HepG2 (cell line): ENCODE measurements around the gene FGF14. TPM values are rescaled to one million over a fixed set of nuclear protein-coding genes. Genes with fewer than 3 reads are reported as not detected.

Source experiments
- ATAC-seq: fragments of 200-7000 bp; cut with Tn5 transposase; 3 replicates; pipeline ENCODE4 v1.9.1; 2020; ENCODE audit warnings: mild to moderate bottlenecking, moderate library complexity
- BruUV-seq: library from RNA; stranded (reverse); fragments of 400-500 nt; replicated peaks from 2 replicates; lab custom pipeline; 2021; lab: Mats Ljungman, UMichigan
- CTCF ChIA-PET: fragments of 300-600 bp; formaldehyde crosslinking; extraction: SDS; loops from one replicate; lab custom pipeline; 2021; ENCODE audit warnings: low total read pairs, inconsistent platforms, low intra/inter-chr PET ratio; lab: Yijun Ruan, JAX
- POLR2A ChIA-PET: fragments of 350-600 bp; sonication (Branson Sonifier 250); formaldehyde crosslinking; loops from one replicate; lab custom pipeline; 2020; ENCODE audit warnings: antibody characterized with exemption, inconsistent platforms; lab: Yijun Ruan, JAX
- DNase-seq: peaks from one replicate; pipeline ENCODE4 v3.0.0-alpha.2; 2015; ENCODE audit warnings: low spot score
- FAIRE-seq: peaks from 3 replicates; lab custom pipeline; 2011; peaks lifted over from hg19 to GRCh38; lab: Jason Lieb, UNC
- H2AFZ ChIP-seq: one replicate; pipeline ENCODE4 v1.6.1; 2011; ENCODE audit warnings: low read length, inconsistent platforms
- H3K27ac ChIP-seq: fragments of 300-600 bp; 3 replicates; pipeline ENCODE4 v1.8.0; 2011; ENCODE audit warnings: mixed run types, mild to moderate bottlenecking, mixed read lengths, low read length, inconsistent platforms; ENCODE audit not compliant: insufficient read depth; ENCODE audit errors: extremely low read length
- H3K27me3 ChIP-seq, 2 experiments: fragments of 200-600 bp in 1 of 2; 2 replicates in 1 of 2; 3 replicates in 1 of 2; pipeline versions ENCODE4 v1.6.0 to v1.8.0; 2011; ENCODE audit warnings: low read length in 2 of 2, mild to moderate bottlenecking in 2 of 2, moderate library complexity in 2 of 2, inconsistent platforms in 1 of 2; ENCODE audit not compliant: insufficient read depth in 2 of 2, control insufficient read depth in 1 of 2
- H3K36me3 ChIP-seq, 2 experiments: fragments of 200-600 bp in 1 of 2; replicated peaks in 1 of 2; 2 replicates in 1 of 2; 3 replicates in 1 of 2; pipeline versions ENCODE4 v1.5.1 to v1.8.0; 2011; ENCODE audit warnings: low read length in 2 of 2, inconsistent platforms in 1 of 2; ENCODE audit not compliant: insufficient read depth in 2 of 2, control insufficient read depth in 1 of 2
- H3K4me1 ChIP-seq: 2 replicates; pipeline ENCODE4 v1.5.1; 2012; ENCODE audit warnings: low read length, inconsistent platforms; ENCODE audit not compliant: insufficient read depth
- H3K4me2 ChIP-seq: 2 replicates; pipeline ENCODE4 v1.6.0; 2011; ENCODE audit warnings: low read depth, low read length, inconsistent platforms
- H3K4me3 ChIP-seq, 3 experiments: fragments of 200-600 bp in 1 of 3; sonication (generic), shearing (Covaris generic) in 1 of 3; replicated peaks in 1 of 3; 2 replicates each; pipeline ENCODE4 v1.5.1; 2011 to 2016; ENCODE audit warnings: low read length in 3 of 3, inconsistent platforms in 2 of 3, low read depth in 2 of 3, mild to moderate bottlenecking in 2 of 3, control low read depth in 1 of 3, mixed read lengths in 1 of 3; ENCODE audit not compliant: insufficient read depth in 1 of 3
- H3K79me2 ChIP-seq: one replicate; pipeline ENCODE4 v1.6.1; 2011; ENCODE audit warnings: low read length, inconsistent platforms; ENCODE audit not compliant: insufficient read depth
- H3K9ac ChIP-seq: 2 replicates; pipeline ENCODE4 v1.6.0; 2011; ENCODE audit warnings: mild to moderate bottlenecking, low read depth, low read length, inconsistent platforms; ENCODE audit not compliant: insufficient read depth
- H3K9me3 ChIP-seq: 2 replicates; pipeline ENCODE4 v1.5.1; 2012; ENCODE audit warnings: mild to moderate bottlenecking, low read length
- H4K20me1 ChIP-seq: 2 replicates; pipeline ENCODE4 v1.6.0; 2011; ENCODE audit warnings: inconsistent platforms, mild to moderate bottlenecking, low read length, moderate library complexity; ENCODE audit not compliant: insufficient read depth
- ELF1 ChIP-seq: sonication (generic); formaldehyde crosslinking; IDR thresholded peaks from 2 replicates; pipeline ENCODE4 v1.4.0; 2020; ENCODE audit warnings: missing genetic modification reagents
- HHEX ChIP-seq: IDR thresholded peaks from 2 replicates; pipeline ENCODE4 v1.6.1; 2016; ENCODE audit warnings: control low read depth
- HNF4G ChIP-seq, 2 experiments: sonication (generic) in 1 of 2; formaldehyde crosslinking in 1 of 2; IDR thresholded peaks; 2 replicates each; pipeline versions ENCODE4 v1.4.0 to v1.6.1; 2011 to 2020; ENCODE audit warnings: borderline replicate concordance in 2 of 2, low read depth in 2 of 2, mild to moderate bottlenecking in 2 of 2, low read length in 1 of 2, missing genetic modification reagents in 1 of 2, moderate library complexity in 1 of 2
- MIER2 ChIP-seq: IDR thresholded peaks from 2 replicates; pipeline ENCODE4 v1.6.1; 2016; ENCODE audit warnings: missing biosample characterization, missing genetic modification reagents
- REL ChIP-seq: sonication (generic); formaldehyde crosslinking; conservative IDR thresholded peaks from 2 replicates; pipeline ENCODE4 v1.8.0; 2022; ENCODE audit warnings: mild to moderate bottlenecking, missing genetic modification reagents, moderate library complexity
- SNAPC2 ChIP-seq: sonication (generic); formaldehyde crosslinking; IDR thresholded peaks from 2 replicates; pipeline ENCODE4 v1.8.1; 2022; ENCODE audit warnings: mild to moderate bottlenecking, missing genetic modification reagents
- ZBTB3 ChIP-seq: sonication (generic); formaldehyde crosslinking; IDR thresholded peaks from 2 replicates; pipeline ENCODE4 v1.4.0; 2020; ENCODE audit warnings: low read depth, mild to moderate bottlenecking, moderate library complexity, missing genetic modification reagents, borderline replicate concordance
- ZBTB42 ChIP-seq: sonication (generic); formaldehyde crosslinking; IDR thresholded peaks from 2 replicates; pipeline ENCODE4 v1.5.0; 2020; ENCODE audit warnings: mild to moderate bottlenecking, missing genetic modification reagents
- ZFP41 ChIP-seq: sonication (generic); formaldehyde crosslinking; IDR thresholded peaks from 2 replicates; pipeline ENCODE4 v1.4.0; 2020; ENCODE audit warnings: mild to moderate bottlenecking, missing genetic modification reagents, borderline replicate concordance
- ZMYM2 ChIP-seq: sonication (generic); formaldehyde crosslinking; IDR thresholded peaks from 2 replicates; pipeline ENCODE4 v1.8.0; 2022; ENCODE audit warnings: mild to moderate bottlenecking, missing genetic modification reagents
- ZNF3 ChIP-seq: IDR thresholded peaks from 2 replicates; pipeline ENCODE4 v1.7.0; 2017; ENCODE audit warnings: inconsistent platforms
- ZNF335 ChIP-seq: sonication (generic); formaldehyde crosslinking; IDR thresholded peaks from 2 replicates; pipeline ENCODE4 v1.4.0; 2020; ENCODE audit warnings: missing genetic modification reagents
- ZNF468 ChIP-seq: sonication (generic); formaldehyde crosslinking; IDR thresholded peaks from 2 replicates; pipeline ENCODE4 v1.8.0; 2022; ENCODE audit warnings: mild to moderate bottlenecking, moderate library complexity, missing genetic modification reagents
- ZNF543 ChIP-seq: sonication (generic); formaldehyde crosslinking; IDR thresholded peaks from 2 replicates; pipeline ENCODE4 v1.4.0; 2020; ENCODE audit warnings: mild to moderate bottlenecking, missing genetic modification reagents
- ZSCAN25 ChIP-seq: sonication (generic); formaldehyde crosslinking; IDR thresholded peaks from 2 replicates; pipeline ENCODE4 v1.8.0; 2022; ENCODE audit warnings: mild to moderate bottlenecking, missing genetic modification reagents
- WGBS: methylation state at CpG from one replicate; pipeline ENCODE4 v1.1.6; 2017; ENCODE audit warnings: low lambda C conversion rate; 5-methylcytosine and 5-hydroxymethylcytosine counted together
- in situ Hi-C: cut with HindIII; loops from 2 replicates; pipeline ENCODE4 v1.10.0; 2017; ENCODE audit warnings: low pct_unique_long_range_greater_than_20kb; ENCODE audit not compliant: extremely low pct_ligation_motif_present
- intact Hi-C: fragments of 100-400 bp; cut with micrococcal nuclease; formaldehyde crosslinking; loops from one replicate; pipeline ENCODE4 v1.10.0; 2022; ENCODE audit not compliant: unreplicated experiment
- polyA plus RNA-seq, 8 experiments: library from polyadenylated mRNA; depleted of rRNA in 3 of 8; stranded (reverse) in 7 of 8; unstranded in 1 of 8; fragments of >200 nt; fragmentation: Illumina TruSeq in 4 of 8; extraction: Trizol in 4 of 8; gene quantifications; 2 replicates each; pipeline versions ENCODE4 v1.2.1 to v1.2.3, GENCODE V29; 2011 to 2016; ENCODE audit warnings: low read depth in 4 of 8, missing spikeins in 1 of 8, mixed read lengths in 1 of 8; ENCODE audit not compliant: insufficient read depth in 1 of 8
- total RNA-seq, 5 experiments: library from RNA; depleted of rRNA; stranded (reverse); fragments of >200 nt; fragmentation: Illumina TruSeq; extraction: Trizol; gene quantifications; 2 replicates each; pipeline ENCODE4 v1.2.3, GENCODE V29; 2016; ENCODE audit warnings: low read depth in 1 of 5
- TF ChIP-seq, protein P1 (sequence below): sonication (generic); formaldehyde crosslinking; IDR thresholded peaks from 2 replicates; pipeline ENCODE4 v1.8.0; 2022; ENCODE audit warnings: mild to moderate bottlenecking, missing genetic modification reagents, moderate library complexity
- TF ChIP-seq, protein P2 (sequence below): sonication (generic); formaldehyde crosslinking; IDR thresholded peaks from 2 replicates; pipeline ENCODE4 v1.4.0; 2020; ENCODE audit warnings: missing genetic modification reagents
- TF ChIP-seq, protein P3 (sequence below): sonication (generic); formaldehyde crosslinking; IDR thresholded peaks from 2 replicates; pipeline ENCODE4 v1.8.0; 2022; ENCODE audit warnings: missing genetic modification reagents, mild to moderate bottlenecking, moderate library complexity, borderline replicate concordance

Gene FGF14
- total and polyA plus RNA-seq, 2 of the 13 experiments (the other 11 are each of a cell fraction or from before 2014, with no cell fraction given): not detected

GRCh38 chr13:102100234-102100633 is 301.6 kb downstream of the FGF14 start:
- DNase-seq (no peak), ATAC-seq (no peak), FAIRE-seq (no peak)
- in situ Hi-C loops: no loop called here
- H3K27ac ChIP-seq: no peak overlapping the region
- H3K9ac ChIP-seq: no peak overlapping the region
- H4K20me1 ChIP-seq: no peaks in the 10 kb centered on the region
- ChIA-PET CTCF (no interaction called here), POLR2A (no interaction called here)
- H3K4me1 ChIP-seq: no peaks in the 10 kb centered on the region
- intact Hi-C loops: no loop called here
- no peaks in the 10 kb centered on the region for H3K27me3 ChIP-seq
- no TSS peak for BruUV-seq
- TF ChIP-seq HNF4G (IDR thresholded peaks at IDR 0.05; ENCODE audit: borderline replicate concordance, low read depth, low read length): no peak
- no peak for TF ChIP-seq HNF4G (CRISPR knock-in tag; IDR thresholded peaks at IDR 0.05; ENCODE audit: borderline replicate concordance, low read depth)
- no peak for TF ChIP-seq SNAPC2 (CRISPR knock-in tag)
- TF ChIP-seq HHEX: no peak
- no peak for TF ChIP-seq ZFP41 (CRISPR knock-in tag)
- no peak for TF ChIP-seq ZBTB3
- TF ChIP-seq, protein P1, sequence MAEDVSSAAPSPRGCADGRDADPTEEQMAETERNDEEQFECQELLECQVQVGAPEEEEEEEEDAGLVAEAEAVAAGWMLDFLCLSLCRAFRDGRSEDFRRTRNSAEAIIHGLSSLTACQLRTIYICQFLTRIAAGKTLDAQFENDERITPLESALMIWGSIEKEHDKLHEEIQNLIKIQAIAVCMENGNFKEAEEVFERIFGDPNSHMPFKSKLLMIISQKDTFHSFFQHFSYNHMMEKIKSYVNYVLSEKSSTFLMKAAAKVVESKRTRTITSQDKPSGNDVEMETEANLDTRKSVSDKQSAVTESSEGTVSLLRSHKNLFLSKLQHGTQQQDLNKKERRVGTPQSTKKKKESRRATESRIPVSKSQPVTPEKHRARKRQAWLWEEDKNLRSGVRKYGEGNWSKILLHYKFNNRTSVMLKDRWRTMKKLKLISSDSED (CRISPR knock-in tag): no peak
- TF ChIP-seq ZNF335 (CRISPR knock-in tag): no peak
- TF ChIP-seq ZNF543 (CRISPR knock-in tag): no peak
- TF ChIP-seq ZMYM2 (CRISPR knock-in tag): no peak
- TF ChIP-seq ELF1 (CRISPR knock-in tag): no peak
- TF ChIP-seq ZSCAN25: no peak
- TF ChIP-seq ZNF3: no peak
- TF ChIP-seq MIER2: no peak
- TF ChIP-seq, protein P2, sequence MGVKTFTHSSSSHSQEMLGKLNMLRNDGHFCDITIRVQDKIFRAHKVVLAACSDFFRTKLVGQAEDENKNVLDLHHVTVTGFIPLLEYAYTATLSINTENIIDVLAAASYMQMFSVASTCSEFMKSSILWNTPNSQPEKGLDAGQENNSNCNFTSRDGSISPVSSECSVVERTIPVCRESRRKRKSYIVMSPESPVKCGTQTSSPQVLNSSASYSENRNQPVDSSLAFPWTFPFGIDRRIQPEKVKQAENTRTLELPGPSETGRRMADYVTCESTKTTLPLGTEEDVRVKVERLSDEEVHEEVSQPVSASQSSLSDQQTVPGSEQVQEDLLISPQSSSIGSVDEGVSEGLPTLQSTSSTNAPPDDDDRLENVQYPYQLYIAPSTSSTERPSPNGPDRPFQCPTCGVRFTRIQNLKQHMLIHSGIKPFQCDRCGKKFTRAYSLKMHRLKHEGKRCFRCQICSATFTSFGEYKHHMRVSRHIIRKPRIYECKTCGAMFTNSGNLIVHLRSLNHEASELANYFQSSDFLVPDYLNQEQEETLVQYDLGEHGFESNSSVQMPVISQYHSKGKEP (CRISPR knock-in tag): no peak
- no peak for TF ChIP-seq ZBTB42 (CRISPR knock-in tag)
- TF ChIP-seq ZNF468 (CRISPR knock-in tag): no peak
- no peak for TF ChIP-seq REL
- TF ChIP-seq, protein P3, sequence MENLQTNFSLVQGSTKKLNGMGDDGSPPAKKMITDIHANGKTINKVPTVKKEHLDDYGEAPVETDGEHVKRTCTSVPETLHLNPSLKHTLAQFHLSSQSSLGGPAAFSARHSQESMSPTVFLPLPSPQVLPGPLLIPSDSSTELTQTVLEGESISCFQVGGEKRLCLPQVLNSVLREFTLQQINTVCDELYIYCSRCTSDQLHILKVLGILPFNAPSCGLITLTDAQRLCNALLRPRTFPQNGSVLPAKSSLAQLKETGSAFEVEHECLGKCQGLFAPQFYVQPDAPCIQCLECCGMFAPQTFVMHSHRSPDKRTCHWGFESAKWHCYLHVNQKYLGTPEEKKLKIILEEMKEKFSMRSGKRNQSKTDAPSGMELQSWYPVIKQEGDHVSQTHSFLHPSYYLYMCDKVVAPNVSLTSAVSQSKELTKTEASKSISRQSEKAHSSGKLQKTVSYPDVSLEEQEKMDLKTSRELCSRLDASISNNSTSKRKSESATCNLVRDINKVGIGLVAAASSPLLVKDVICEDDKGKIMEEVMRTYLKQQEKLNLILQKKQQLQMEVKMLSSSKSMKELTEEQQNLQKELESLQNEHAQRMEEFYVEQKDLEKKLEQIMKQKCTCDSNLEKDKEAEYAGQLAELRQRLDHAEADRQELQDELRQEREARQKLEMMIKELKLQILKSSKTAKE (CRISPR knock-in tag): no peak
- WGBS: 0% methylated on average over 1 of the region's 3 CpGs
- H2AFZ ChIP-seq: no peak overlapping the region
- no peak overlapping the region for H3K4me2 ChIP-seq
- H3K79me2 ChIP-seq: no peaks in the 10 kb centered on the region
- no peak overlapping the region for H3K4me3 ChIP-seq
- H3K36me3 ChIP-seq: no peaks in the 10 kb centered on the region
- no peaks in the 10 kb centered on the region for H3K9me3 ChIP-seq
